ENCODE measurements around the gene NSMCE1. TPM values are rescaled to one million over a fixed set of nuclear protein-coding genes. Genes with fewer than 3 reads are reported as not detected.
A peak's percentile ranks its signal among the peaks of the same experiment; 100 is the strongest.

Gene NSMCE1
- 61.0 and 68.3 TPM in 2 replicates for total RNA-seq

GRCh38 chr16:27268376-27269299, at the start of gene NSMCE1:
Gene NSMCE1 (minus strand): TSS chr16:27268772. CDS start chr16:27257570, 11,202 bp downstream.
- H3K9me3 Mint-ChIP-seq, result no peaks in the 10 kb centered on the region
- DNase-seq (peak; percentile 92), ATAC-seq (ENCODE audit: low read depth) (peak; percentile 97)
- no peak for TF ChIP-seq CTCF (IDR thresholded peaks at IDR 0.05)
- H3K27ac Mint-ChIP-seq, result peak within 1 kb of the TSS; percentile 99
- intact Hi-C loops (cut with micrococcal nuclease), result loop anchor here (1.0 to 2.0 kb wide), 4 partner anchors 14 to 66 kb away; partner anchors contain the start of gene KDM8
- H3K4me3 Mint-ChIP-seq, result peak within 1 kb of the TSS; percentile 96
- ChIA-PET CTCF (interaction anchor here (0.6 kb wide), 1 partner anchor 34 kb away, joined by 3 read pairs; no protein-coding TSS in a partner anchor), POLR2A (interaction anchor here (0.6 to 3.0 kb wide), 14 partner anchors 10 to 184 kb away, joined by 3 to 21 read pairs (median 4); partner anchors contain the start of gene KDM8)
- peaks cover 73% of the 10 kb centered on the region for H3K4me1 Mint-ChIP-seq
- no peaks in the 10 kb centered on the region for H3K27me3 Mint-ChIP-seq
- H3K36me3 Mint-ChIP-seq (ENCODE audit: low read depth), result peaks cover 16% of the 10 kb centered on the region

GRCh38 chr16:27317738-27318391, 49.3 kb upstream of the NSMCE1 start:
- H3K4me1 Mint-ChIP-seq, result peaks cover 87% of the 10 kb centered on the region
- peak overlapping the region; percentile 88 for H3K4me3 Mint-ChIP-seq
- no peaks in the 10 kb centered on the region for H3K9me3 Mint-ChIP-seq
- no peak for DNase-seq
- H3K27ac Mint-ChIP-seq, result peak overlapping the region; percentile 90
- ChIA-PET POLR2A (interaction anchor here (0.7 to 6.0 kb wide), 33 partner anchors 15 to 144 kb away, joined by 3 to 90 read pairs (median 5); partner anchors contain the start of genes KDM8 and NSMCE1), CTCF (interaction anchor here (0.7 to 5.0 kb wide), 7 partner anchors 39 to 138 kb away, joined by 3 to 76 read pairs (median 4); no protein-coding TSS in a partner anchor)
- intact Hi-C loops (cut with micrococcal nuclease), result loop anchor here (1.0 to 10.0 kb wide), 10 partner anchors 8 to 237 kb away; partner anchors contain the start of genes IL21R and KATNIP
- H3K27me3 Mint-ChIP-seq, result no peaks in the 10 kb centered on the region
- no peak for TF ChIP-seq CTCF (IDR thresholded peaks at IDR 0.05)
- peaks cover 68% of the 10 kb centered on the region for H3K36me3 Mint-ChIP-seq (ENCODE audit: low read depth)
- ATAC-seq (ENCODE audit: low read depth), result peak; percentile 10

- Mint-ChIP-seq H3K4me3 (peak overlapping the region; percentile 88), H3K4me1 (peaks cover 87% of the 10 kb centered on the region), H3K27me3 (no peaks in the 10 kb centered on the region), H3K9me3 (no peaks in the 10 kb centered on the region), H3K36me3 (ENCODE audit: low read depth) (peaks cover 64% of the 10 kb centered on the region), H3K27ac (peak overlapping the region; percentile 90)
- DNase-seq, result no peak
- intact Hi-C loops (cut with micrococcal nuclease), result loop anchor here (5.0 to 10.0 kb wide), 3 partner anchors 35 to 237 kb away; partner anchors contain the start of gene KATNIP
- ATAC-seq (ENCODE audit: low read depth), result no peak
- no peak for TF ChIP-seq CTCF (IDR thresholded peaks at IDR 0.05)
- ChIA-PET CTCF (interaction anchor here (0.7 to 5.0 kb wide), 6 partner anchors 42 to 138 kb away, joined by 3 to 76 read pairs (median 4); no protein-coding TSS in a partner anchor), POLR2A (interaction anchor here (0.7 to 6.0 kb wide), 22 partner anchors 15 to 143 kb away, joined by 3 to 90 read pairs (median 5); partner anchors contain the start of genes KDM8 and NSMCE1)
Observed at GRCh38 chr16:27317320-27317719, 48.7 kb upstream of the NSMCE1 start.

- Mint-ChIP-seq H3K4me3 (peak overlapping the region; percentile 88), H3K27me3 (no peaks in the 10 kb centered on the region), H3K9me3 (no peaks in the 10 kb centered on the region), H3K27ac (peak overlapping the region; percentile 90), H3K4me1 (peaks cover 82% of the 10 kb centered on the region), H3K36me3 (ENCODE audit: low read depth) (peaks cover 55% of the 10 kb centered on the region)
- ATAC-seq (ENCODE audit: low read depth) (no peak), DNase-seq (no peak)
- intact Hi-C loops (cut with micrococcal nuclease), result loop anchor here (5.0 to 10.0 kb wide), 3 partner anchors 36 to 239 kb away; partner anchors contain the start of gene KATNIP
- ChIA-PET POLR2A (interaction anchor here (0.6 to 6.0 kb wide), 18 partner anchors 8 to 139 kb away, joined by 3 to 90 read pairs (median 6); partner anchors contain the start of gene KDM8), CTCF (interaction anchor here (0.7 to 5.0 kb wide), 4 partner anchors 31 to 84 kb away, joined by 3 to 76 read pairs (median 4); no protein-coding TSS in a partner anchor)
- no peak for TF ChIP-seq CTCF (IDR thresholded peaks at IDR 0.05)
Observed at GRCh38 chr16:27316038-27316680, 47.6 kb upstream of the NSMCE1 start.
